ENCODE results near the gene ITGA5.

The ITGA5 gene

DNA sequence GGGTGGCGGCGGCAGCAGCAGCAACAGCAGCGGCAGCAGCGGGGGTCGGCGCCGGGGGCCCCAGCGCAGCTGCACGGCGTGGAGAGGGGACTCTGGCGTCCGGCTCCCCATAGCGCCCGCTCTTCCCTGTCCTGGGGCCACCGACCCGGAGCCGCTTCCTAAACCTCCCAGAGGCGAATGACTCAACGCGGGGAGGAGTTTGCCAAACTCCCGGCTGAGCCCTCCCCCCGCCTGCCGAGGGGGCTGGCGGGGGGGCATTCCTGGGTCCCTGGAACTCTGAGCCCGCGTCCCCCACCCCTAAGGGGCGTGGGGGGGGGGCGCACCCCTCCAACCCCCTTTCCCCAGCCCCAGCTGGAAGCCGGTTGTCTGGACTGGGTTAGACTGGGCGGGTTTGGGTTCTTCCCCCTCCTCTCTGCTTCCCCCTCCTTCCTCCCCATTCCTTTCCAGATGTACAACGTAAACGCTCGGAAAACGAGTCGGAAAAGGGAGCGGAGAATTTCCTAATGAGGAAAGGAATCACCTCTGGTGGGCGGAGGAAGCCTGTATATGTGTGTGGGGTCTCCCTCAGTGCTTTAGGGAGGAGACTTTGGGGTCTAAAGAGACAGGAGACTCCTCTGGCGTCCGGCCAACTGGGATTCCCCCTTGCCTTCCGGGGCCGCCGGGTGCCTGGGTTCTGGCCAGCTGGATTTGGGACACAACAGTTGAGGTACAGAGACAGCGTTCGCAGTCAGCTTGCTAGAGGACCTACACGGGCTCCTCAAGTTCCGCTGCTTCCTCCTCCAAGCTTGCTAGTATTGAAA lies at the start of gene ITGA5:
TSS of gene ITGA5 (minus strand) at position 179 of the 800 bp plus-strand sequence. CDS start at position 111, 68 bp downstream.
- peak; percentile 78 for DNase-seq

DNA sequence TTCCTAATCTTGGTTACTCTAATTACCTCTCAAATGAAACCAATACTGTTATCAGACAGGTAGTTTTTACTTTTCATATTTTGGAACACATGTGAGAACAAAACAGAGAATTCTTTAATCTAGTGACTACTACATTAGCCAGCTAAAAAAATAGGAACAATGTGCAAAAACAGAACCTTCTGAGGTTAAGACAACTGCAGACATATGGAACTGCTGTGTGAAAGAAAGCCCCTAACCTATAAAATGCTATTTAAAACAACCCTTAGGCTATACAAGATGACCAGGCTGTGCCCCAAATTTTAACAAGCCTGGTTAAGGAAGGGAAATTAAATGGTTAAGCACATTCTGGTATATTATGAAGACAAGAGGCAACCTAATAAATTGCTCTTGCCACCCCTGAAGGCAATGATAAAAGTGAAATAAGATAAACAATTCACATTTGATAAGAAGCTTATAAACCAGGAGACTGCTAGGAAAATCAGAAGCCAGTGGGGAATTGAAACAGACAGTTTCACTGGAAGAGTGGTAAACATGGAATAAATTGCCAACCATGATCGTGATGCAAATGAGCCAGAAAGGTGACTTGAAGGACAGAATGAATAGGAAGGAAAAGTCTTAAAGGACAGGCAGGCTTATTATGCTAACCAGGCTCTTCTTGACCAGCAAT lies 46.9 kb upstream of the ITGA5 start:
- no peak for DNase-seq

DNA sequence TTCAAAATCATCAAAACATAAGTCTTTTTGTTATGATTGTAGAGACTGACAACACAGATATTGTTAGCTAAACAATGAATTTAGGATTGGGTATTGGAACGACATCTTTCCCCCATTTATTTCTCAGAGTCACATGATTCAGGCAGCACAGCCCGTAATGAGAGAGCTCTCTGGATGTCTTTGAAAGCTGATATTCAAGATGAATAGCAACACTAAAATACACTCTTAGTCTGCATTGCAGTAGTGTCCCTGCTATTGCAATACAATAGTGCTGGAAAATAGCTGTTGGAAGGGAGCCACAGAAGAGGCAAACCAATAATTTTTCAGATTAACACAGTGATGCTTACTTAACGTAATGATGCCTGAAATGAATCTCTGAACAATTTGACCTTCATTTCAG lies 44.4 kb upstream of the ITGA5 start:
- DNase-seq = no peak

DNA sequence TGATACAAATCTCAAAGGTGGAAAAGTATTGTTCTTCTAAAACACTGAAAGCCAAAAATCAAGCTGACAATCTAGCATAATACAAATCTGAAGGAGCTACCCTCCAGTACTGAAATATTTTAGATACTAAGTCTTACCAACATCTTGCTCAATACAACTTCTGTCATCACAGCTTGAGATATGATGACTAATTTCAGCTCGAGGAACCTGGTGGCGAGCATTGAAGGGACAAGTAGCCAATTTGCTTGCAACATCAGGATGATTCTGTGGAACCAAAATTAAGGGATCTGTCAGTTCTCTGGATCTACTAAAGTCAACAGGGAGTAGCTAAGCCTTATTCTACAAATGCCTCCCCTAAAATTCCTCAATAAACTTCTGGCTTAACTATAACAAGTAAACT lies 44.0 kb upstream of the ITGA5 start:
- peak; percentile 65 for DNase-seq

DNA sequence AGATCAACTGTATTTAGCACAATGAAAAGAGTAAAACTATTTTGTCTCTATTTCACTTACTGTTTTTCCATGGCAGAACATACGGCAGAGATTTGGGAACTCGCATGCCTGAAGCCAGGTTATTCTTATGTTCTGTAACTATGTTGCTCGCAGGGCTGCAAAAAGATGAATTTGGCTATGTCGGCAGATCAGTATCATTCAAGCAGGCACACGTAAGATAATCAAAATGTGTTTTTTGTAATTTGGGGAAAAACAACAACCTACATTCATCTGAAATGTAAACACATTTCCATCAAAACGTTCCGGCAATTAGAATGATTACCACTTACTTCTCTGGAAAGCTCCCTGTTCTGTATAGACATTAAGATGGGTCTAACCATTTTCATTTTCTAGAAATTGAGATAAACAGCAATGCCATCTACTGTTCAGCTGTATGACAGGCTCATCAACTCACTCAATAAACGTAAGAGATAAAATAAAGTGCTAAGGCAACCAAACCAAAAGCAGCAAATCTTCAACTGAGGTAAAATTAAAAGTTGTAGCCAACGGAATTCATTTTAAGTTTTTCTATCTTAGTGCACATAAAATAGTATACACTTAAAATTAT lies 41.4 kb upstream of the ITGA5 start:
- DNase-seq = no peak

DNA sequence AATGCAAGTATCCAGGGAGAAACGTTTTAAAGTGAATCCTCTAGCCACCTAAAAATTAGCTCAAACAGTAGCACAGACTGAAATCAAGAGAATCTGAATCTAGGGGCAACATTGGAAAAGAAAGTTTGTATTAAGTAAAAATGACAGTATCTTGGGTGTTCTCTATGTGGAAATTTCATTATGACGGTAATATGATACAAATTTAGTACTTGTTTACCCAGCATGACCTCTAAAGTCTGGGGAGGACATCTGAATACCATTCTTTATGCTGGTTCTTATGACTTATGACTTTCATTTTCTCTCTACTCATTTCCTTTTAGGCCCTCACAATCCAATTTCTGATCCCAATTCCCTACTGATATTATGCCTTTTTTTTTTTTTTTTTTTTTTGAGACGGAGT lies 40.3 kb upstream of the ITGA5 start:
- DNase-seq = no peak

DNA sequence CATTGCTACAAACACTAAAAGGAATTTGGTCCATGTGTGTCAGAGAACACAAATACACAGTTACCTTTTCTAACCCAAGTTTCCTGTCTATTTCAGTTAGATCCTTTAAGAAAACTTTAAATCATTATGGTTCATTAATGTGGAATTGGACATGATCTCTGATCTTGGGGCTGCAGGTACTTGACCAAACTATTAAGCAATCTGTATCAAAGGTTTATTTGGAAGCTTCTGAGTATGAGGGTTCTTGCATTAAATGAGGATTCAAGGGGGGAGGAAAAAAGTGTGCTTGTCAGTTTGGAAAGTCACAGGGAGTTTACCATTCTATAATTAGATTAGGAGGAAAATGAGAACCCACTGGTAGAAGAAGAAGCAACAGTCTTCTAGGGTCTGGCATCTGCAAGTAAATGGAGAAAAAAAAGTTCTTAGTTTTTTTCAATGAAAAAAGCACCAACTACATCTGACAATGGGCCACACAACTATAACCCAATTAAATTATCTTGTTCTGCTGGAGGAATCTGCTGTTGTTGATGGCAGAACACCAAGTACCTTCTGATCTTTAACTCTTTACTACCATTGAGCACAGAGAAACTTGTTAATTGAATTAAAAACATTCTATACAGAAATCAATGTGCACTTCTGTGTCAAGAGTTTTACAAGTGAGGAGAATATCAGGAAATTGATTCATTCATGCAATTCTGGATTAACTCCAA lies 36.8 kb upstream of the ITGA5 start:
- no peak for DNase-seq

DNA sequence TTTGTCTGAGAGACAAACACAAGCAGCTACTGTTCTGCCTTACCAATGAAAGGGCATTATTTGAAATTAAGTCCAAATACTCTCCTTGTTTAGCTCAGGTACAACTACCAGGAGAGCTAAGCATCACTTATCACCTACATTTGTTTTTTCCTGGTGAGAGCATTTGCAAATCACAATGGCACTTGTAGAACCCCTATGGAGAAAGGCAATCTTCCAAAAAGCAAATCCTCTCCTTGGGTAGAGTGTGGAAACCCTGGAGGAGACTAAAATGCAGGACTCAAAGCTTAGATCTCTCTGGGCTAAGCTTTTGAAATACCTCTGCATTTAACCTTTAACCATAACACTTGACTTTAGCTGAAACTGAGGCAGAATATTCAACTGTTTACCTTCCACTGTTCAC lies 33.6 kb upstream of the ITGA5 start:
- DNase-seq = no peak

DNA sequence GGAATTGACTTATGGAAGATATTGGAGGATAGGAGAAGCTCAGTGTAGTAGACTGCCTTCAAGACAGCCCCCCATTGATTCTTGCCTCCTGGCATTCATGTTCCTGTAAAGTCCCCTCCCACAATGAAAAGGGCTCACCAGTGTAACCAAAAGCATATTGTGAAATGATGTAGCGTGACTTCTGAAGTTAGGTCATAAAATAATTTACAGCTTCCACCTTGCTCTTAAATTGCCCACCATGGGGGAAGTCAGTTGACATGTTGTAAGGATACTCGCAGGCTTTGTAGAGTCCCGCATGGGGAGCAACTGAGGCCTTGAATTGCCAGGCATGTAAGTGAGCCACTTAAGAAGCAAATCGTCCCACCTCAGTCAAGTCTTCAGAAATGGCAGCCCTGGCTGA lies 29.3 kb upstream of the ITGA5 start:
- DNase-seq = no peak

DNA sequence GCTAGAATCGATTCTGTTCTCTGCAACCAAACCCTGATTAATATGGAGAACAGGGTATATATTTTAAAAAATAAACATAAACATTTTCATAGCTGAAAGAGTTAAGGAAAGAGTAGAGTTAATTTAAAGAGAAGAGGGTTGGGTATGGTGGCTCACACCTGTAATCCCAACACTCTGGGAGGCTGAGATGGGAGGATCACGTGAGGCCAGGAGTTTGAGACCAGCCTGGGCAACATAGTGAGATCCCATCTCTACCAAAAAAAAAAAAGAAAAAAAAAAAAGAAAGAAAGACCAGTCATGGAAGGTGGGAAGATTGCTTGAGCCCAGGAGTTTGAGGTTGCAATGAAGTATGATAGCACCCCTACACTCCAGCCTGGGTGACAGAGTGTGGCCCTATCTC lies 28.9 kb upstream of the ITGA5 start:
- DNase-seq = no peak

DNA sequence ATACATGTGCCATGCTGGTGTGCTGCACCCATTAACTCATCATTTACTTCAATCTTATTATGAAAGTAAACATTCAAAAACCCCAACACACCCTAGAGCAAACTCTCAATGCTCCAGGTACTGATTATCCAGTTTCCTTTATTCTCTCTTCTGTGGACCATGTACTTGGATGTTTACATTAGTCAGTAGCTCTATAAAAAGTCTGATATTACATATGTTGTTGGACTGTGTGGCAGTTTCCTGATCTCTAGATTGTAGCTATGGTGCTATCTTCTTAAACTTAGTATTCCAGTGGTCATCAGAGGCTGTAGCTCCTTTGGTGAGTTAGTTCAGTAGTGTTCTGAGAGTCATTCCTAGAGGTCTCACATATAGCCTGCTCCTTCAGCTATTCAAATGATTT lies 25.1 kb upstream of the ITGA5 start:
- DNase-seq = no peak

DNA sequence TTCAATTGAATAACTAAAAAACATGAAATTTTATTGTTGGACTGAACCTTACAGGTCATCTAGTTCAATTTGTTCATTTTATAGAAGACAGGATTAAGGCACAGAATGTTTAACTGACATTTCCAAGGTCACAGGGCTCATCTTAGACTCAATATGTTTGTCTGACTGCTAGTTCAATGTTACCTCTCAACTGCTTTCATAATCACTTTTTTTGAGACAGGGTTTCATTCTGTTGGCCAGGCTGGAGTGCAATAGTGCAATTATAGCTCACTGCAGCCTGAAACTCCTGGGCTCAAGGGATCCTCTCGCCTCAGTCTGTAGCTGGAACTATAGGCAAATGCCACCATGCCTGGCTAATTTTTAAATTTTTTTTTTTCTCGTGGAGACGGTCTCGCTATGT lies 24.4 kb upstream of the ITGA5 start:
- no peak for DNase-seq

DNA sequence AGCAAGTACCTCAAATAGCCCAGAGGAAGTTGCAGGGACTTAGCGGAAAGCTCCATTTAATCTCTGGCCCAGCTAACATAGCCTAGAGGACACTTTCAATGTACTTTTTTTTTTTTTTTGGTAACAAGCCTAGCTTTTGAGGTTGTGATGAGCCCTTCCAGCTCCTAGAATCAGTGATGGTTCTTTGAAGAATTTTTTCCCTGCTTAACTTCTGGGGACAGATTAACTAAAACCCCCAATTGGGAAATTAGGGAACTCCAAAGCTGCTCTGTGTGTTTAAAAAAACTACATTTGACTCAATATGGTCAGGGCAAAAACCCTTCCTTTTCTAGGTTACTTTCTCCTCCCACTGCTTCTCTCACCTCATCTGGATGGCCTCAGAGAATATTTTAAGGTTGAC lies 23.9 kb upstream of the ITGA5 start:
- no peak for DNase-seq

DNA sequence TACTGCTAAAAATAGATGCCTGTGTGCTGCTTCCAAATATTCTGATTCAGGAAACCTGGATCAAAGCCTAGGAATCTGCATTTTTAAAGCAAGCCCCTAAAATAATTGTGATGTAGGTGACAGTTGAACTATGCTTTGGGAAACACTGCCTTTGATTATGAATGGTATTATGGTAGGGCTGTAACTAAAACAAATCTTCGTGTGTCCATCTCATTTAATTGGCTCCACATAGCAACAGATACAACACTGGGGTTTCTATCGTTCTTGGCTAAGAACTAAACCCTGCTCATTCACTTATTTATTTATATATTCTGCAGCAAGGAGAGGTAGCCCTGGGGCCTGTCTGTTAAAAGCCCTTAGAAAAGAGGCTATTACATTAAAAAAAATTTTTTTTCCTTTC lies 23.0 kb upstream of the ITGA5 start:
- no peak for DNase-seq

DNA sequence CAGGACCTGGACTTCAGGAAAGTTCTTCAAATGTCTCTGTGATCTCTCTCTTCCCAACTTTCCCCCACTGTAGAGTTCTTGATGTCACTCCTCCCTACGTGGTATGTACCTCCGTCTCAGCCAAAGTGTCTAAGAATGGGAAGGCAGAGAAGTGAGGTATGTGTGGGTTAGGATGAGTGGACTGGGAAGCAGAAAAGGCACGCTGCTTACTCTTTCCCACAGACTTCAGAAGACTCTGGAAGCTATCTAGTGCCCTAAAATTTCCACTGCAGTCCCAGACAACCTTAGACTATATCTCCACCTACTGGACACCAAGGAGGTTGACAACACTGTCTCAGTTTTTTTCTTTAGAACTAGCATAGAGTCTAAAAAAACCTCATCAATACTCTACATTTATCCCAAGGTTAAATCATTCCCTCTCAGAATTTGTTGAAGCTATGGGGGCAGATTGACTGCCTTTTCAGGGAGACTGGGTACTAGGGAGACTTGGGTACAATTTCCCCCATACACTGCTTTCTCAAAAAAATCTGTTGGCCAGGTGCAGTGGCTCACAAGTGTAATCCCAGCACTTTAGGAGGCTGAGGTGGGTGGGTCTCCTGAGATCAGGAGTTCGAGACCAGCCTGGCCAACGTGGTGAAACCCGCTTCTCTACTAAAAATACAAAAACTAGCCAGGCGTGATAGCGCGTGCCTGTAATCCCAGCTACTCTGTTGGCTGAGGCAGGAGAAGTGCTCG lies 20.6 kb upstream of the ITGA5 start:
- peak; percentile 78 for DNase-seq

DNA sequence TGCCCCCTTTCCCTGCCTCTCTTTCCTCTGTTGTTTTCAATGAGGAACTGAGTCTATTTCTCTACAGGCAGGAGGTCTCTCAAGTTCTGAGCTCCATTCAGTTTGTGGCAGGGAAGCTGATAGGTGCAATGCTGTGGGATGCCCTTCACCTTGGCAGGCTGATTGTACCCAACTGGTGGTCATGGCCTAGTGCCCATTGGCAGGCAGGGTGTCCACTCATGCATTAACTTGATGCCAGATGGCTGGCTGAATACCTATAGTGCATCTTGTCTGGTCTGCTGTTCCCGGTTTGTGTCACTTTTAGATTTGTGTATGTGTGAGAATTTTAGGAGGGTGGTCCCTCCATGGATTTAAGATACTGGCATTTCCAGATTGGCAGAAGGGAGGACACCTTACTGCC lies 20.0 kb upstream of the ITGA5 start:
- DNase-seq = no peak

DNA sequence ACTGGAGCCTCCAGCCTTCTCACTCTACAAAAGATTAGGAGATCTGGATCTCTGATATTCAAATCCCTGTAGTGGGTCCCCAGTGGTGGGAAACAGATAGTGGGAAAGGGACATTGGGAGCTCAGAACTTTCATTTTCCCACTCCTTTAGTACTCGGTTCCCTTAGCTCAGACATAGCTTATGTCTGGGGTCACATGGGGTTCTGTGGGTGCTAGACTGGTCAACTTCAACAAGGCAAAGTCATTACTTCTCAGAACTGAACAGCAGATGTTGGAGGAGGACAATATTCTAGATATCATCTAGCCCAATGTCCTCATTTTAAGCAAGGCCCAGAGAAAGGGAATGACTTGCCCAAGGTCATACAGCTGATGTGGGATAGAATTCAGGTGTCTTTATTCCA lies 19.5 kb upstream of the ITGA5 start:
- DNase-seq = no peak

DNA sequence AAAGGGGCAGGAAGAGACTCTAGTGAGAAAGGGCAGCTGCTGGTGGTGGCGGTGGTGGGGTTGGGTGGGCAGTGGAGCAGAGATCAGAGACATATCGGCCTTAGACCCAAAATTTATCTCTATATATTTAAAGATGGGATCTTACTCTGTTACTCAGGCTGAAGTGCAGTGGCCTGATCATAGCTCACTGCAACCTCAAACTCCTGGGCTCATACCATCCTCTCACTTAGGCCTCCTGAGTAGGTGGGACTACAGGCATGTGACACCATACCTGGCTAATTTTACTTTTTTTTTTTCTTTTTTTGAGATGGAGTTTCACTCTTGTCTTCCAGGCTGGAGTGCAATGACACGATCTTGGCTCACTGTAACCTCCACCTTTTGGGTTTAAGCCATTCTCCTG lies 18.6 kb upstream of the ITGA5 start:
- no peak for DNase-seq

DNA sequence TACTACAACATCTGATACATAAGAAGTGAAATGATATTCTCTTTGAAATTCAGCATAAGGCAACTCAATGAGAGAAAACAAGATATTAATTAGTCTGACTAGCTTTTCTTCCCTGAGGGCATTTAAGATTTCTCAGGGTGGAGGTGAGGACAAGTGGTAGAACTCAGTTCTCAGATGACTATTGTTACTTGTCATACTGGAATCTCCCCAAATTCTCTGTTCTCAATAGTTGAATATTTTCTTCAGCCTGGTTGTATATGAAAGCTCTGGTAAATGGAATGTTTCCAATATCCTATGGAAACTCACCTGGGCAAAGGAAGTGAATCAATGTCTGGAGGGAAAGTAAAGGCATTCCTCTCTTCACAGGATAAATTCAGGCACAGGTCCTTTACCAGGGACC lies 18.2 kb upstream of the ITGA5 start:
- no peak for DNase-seq

DNA sequence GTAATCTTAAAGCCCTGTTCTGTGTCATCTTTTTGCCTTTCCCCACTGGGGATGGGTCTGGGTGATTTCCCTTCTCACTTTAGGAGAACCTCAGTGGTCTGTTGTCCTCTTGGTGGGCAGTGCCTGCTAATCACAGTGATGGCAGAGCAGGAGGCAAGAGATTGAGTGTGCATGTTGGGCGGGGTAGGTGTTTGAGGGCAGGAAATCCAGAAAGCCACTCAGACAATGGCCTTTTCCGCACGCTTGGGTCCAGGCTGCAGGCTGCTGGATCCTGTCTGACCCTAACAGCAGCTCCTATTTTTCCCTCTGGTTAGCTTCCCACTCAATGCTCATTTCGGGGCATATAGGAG lies 13.7 kb upstream of the ITGA5 start:
- DNase-seq = no peak

DNA sequence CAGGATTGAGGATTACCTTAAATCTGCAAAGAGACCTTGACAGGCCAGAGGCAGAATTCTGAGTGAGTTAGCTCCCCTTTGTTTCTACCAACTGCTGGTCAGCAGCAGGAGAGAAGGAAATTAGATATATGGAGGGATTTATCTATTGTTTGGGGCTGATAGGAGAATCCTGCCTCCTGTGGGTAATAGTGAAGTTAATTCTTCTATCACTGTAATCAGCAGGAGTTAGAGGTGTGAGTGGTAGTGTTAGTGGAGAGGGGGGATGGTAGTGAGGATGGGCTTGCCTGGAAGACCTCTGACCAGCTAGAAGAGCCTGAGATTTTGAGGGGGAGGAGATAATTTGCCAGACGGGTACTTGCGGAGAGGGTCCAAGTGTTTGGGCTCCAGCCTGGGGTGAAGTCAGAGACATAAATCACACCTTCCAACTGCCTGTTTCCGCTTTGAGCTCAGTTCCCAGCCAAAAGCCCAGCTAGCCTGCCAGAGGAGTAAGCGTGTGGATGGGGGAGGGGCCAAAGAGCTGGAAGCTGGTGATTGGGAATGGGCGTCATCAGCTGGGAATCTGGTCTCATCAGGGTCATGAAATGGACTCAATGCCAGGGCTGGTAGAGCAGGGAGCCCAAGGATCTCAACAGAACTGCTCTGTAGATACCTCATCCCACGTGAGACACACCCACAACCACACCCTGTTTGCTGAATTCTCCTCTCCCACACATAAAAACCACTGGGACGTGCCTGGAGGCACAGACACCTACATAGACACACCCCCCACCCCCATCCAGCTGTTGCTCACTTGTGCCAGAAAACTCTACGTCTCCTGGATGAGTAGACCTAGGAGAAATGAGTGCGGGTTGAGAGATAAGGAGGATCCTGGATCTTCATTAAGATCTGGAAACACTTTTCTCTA lies 13.1 kb upstream of the ITGA5 start:
- DNase-seq = peak; percentile 92

DNA sequence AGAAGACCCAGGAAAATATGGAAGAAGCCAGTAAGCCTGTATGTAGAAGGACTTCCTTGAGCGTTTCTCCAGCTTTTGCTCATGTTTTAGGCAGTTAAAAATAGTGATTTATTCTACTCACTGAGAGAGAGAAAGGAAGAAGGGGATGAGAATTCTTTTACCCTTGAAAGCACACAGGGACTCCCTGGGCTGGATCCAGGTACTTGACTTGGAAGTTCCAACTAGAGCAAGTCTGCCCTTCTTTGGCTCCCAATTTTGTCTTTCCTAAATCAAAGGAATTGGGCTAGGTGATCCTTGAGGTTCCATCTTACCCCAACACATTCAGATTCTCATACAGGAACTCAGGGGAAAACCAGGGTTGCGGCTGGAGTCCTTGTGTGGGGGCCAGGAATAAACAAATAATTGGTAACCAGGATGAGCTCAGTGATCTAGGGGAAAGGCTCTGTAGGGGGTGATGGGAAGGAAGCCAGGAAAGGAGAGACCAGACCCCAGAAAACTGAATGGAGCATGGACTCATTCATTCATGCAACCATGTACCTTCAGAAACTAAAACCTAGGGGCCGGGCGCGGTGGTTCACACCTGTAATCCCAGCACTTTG lies 11.5 kb upstream of the ITGA5 start:
- no peak for DNase-seq

Data from fibroblast of skin of right quadriceps (primary cell).